Neural progenitor cell (in vitro differentiated cells): ENCODE measurements around the gene CNOT3. TPM values are rescaled to one million over a fixed set of nuclear protein-coding genes. Genes with fewer than 3 reads are reported as not detected.

Experiments
- DNase-seq: peaks from one replicate; pipeline ENCODE4 v3.0.0-alpha.2; 2016; ENCODE audit warnings: low spot score
- H2AFZ ChIP-seq: fragments of 200-600 bp; sonication (generic); replicated peaks from 2 replicates; pipeline ENCODE4 v1.6.1; 2016; ENCODE audit warnings: antibody characterized with exemption
- H3F3A ChIP-seq: fragments of 200-600 bp; sonication (generic); 2 replicates; pipeline ENCODE4 v1.6.1; 2016; ENCODE audit warnings: antibody characterized with exemption, low read depth
- H3K27ac ChIP-seq: fragments of 200-600 bp; sonication (generic); 2 replicates; pipeline ENCODE4 v1.5.1; 2016; ENCODE audit warnings: mild to moderate bottlenecking
- H3K27me3 ChIP-seq: fragments of 200-600 bp; sonication (generic); 2 replicates; pipeline ENCODE4 v1.6.1; 2016; ENCODE audit warnings: mild to moderate bottlenecking, moderate library complexity
- H3K36me3 ChIP-seq: fragments of 200-600 bp; sonication (generic); 2 replicates; pipeline ENCODE4 v1.5.1; 2016
- H3K4me1 ChIP-seq: fragments of 200-600 bp; sonication (generic); 2 replicates; pipeline ENCODE4 v1.6.1; 2016; ENCODE audit warnings: mixed run types
- H3K4me2 ChIP-seq: fragments of 200-600 bp; sonication (generic); 2 replicates; pipeline ENCODE4 v1.6.1; 2016
- H3K4me3 ChIP-seq: fragments of 200-600 bp; sonication (generic); 2 replicates; pipeline ENCODE4 v1.5.1; 2016
- H3K79me2 ChIP-seq: fragments of 200-600 bp; sonication (generic); 2 replicates; pipeline ENCODE4 v1.6.1; 2016; ENCODE audit warnings: low read depth
- H3K9ac ChIP-seq: fragments of 200-600 bp; sonication (generic); 2 replicates; pipeline ENCODE4 v1.6.1; 2016
- H3K9me3 ChIP-seq: fragments of 200-600 bp; sonication (generic); 2 replicates; pipeline ENCODE4 v1.5.1; 2016; ENCODE audit warnings: low read depth
- H4K20me1 ChIP-seq: fragments of 200-600 bp; sonication (generic); 2 replicates; pipeline ENCODE4 v1.6.1; 2016; ENCODE audit warnings: low read depth
- H3K27ac Mint-ChIP-seq: 3 replicates; pipeline ENCODE4 v1.8.0; 2021; ENCODE audit warnings: mixed read lengths
- H3K27me3 Mint-ChIP-seq: 2 replicates; pipeline ENCODE4 v1.8.0; 2022; ENCODE audit warnings: low read depth, mild to moderate bottlenecking, inconsistent platforms, moderate library complexity, mixed read lengths; ENCODE audit not compliant: insufficient read depth
- H3K36me3 Mint-ChIP-seq: 3 replicates; pipeline ENCODE4 v1.8.0; 2021; ENCODE audit warnings: mixed read lengths
- H3K4me1 Mint-ChIP-seq: 3 replicates; pipeline ENCODE4 v1.8.0; 2021; ENCODE audit warnings: mixed read lengths
- H3K4me3 Mint-ChIP-seq: 3 replicates; pipeline ENCODE4 v1.8.0; 2021; ENCODE audit warnings: mild to moderate bottlenecking, moderate library complexity, mixed read lengths
- H3K9me3 Mint-ChIP-seq: 3 replicates; pipeline ENCODE4 v1.8.0; 2020; ENCODE audit warnings: mixed read lengths
- CTCF ChIP-seq: fragments of 200-600 bp; sonication (generic); IDR thresholded peaks from 2 replicates; pipeline ENCODE4 v1.5.1; 2017; ENCODE audit warnings: antibody characterized with exemption, mild to moderate bottlenecking
- EZH2 ChIP-seq: fragments of 200-600 bp; sonication (generic); IDR thresholded peaks from 2 replicates; pipeline ENCODE4 v1.6.1; 2017; ENCODE audit warnings: antibody characterized with exemption, mild to moderate bottlenecking, moderate library complexity
- EZH2phosphoT487 ChIP-seq: fragments of 200-600 bp; sonication (generic); IDR thresholded peaks from 2 replicates; pipeline ENCODE4 v1.6.1; 2017; ENCODE audit warnings: antibody characterized with exemption
- total RNA-seq: library from RNA; depleted of rRNA; stranded (reverse); fragments of >200 nt; gene quantifications from 2 replicates; pipeline ENCODE4 v1.2.3, GENCODE V29; 2015; ENCODE audit warnings: low replicate concordance

CNOT3 gene
- total RNA-seq, 1 donor from 2014 or later = 29.4 TPM

GRCh38 chr19:54141356-54141755 lies 3.8 kb downstream of the CNOT3 start:
- Histone ChIP-seq H3K36me3 (no peaks in the 10 kb centered on the region), H3K9ac (no peak overlapping the region), H3K9me3 (no peaks in the 10 kb centered on the region), H3K4me2 (no peak overlapping the region), H3K27me3 (no peaks in the 10 kb centered on the region), H3K4me3 (no peak overlapping the region), H3K27ac (no peak overlapping the region), H4K20me1 (peaks cover 63% of the 10 kb centered on the region), H2AFZ (no peak overlapping the region), H3K4me1 (peaks cover 8% of the 10 kb centered on the region), H3F3A (peaks cover 5% of the 10 kb centered on the region), H3K79me2 (peaks cover 55% of the 10 kb centered on the region)
- DNase-seq = no peak
- Mint-ChIP-seq H3K36me3 (peaks cover 35% of the 10 kb centered on the region), H3K27me3 (peaks cover 13% of the 10 kb centered on the region), H3K27ac (no peak overlapping the region), H3K9me3 (no peaks in the 10 kb centered on the region), H3K4me1 (peaks cover 23% of the 10 kb centered on the region), H3K4me3 (no peak overlapping the region)
- no peak for TF ChIP-seq CTCF
- TF ChIP-seq EZH2phosphoT487 = no peak
- no peak for TF ChIP-seq EZH2

- H3K4me3 Mint-ChIP-seq = no peak overlapping the region
- no peaks in the 10 kb centered on the region for H3K36me3 ChIP-seq
- H3K9me3 ChIP-seq = no peaks in the 10 kb centered on the region
- H3K27ac Mint-ChIP-seq = no peak overlapping the region
- H3K4me2 ChIP-seq = no peak overlapping the region
- TF ChIP-seq EZH2phosphoT487 = no peak
- no peak for TF ChIP-seq CTCF
- TF ChIP-seq EZH2 = no peak
- H3K36me3 Mint-ChIP-seq = peaks cover 43% of the 10 kb centered on the region
- H3K4me3 ChIP-seq = no peak overlapping the region
- H3K27me3 Mint-ChIP-seq = peaks cover 10% of the 10 kb centered on the region
- peaks cover 55% of the 10 kb centered on the region for H3K79me2 ChIP-seq
- peaks cover 8% of the 10 kb centered on the region for H3K4me1 ChIP-seq
- DNase-seq = no peak
- no peaks in the 10 kb centered on the region for H3K27me3 ChIP-seq
- H3F3A ChIP-seq = no peaks in the 10 kb centered on the region
- H4K20me1 ChIP-seq = peaks cover 67% of the 10 kb centered on the region
- H3K9me3 Mint-ChIP-seq = no peaks in the 10 kb centered on the region
- peaks cover 20% of the 10 kb centered on the region for H3K4me1 Mint-ChIP-seq
- H2AFZ ChIP-seq = no peak overlapping the region
- H3K27ac ChIP-seq = no peak overlapping the region
- H3K9ac ChIP-seq = no peak overlapping the region
These were observed 4.7 kb downstream of the CNOT3 start for GRCh38 chr19:54142166-54142780.

GRCh38 chr19:54145541-54146158 lies 8.1 kb downstream of the CNOT3 start:
- peaks cover 53% of the 10 kb centered on the region for H3K36me3 Mint-ChIP-seq
- DNase-seq = no peak
- no peak overlapping the region for H3K4me3 Mint-ChIP-seq
- H3K9ac ChIP-seq = no peak overlapping the region
- H3K36me3 ChIP-seq = no peaks in the 10 kb centered on the region
- no peak for TF ChIP-seq EZH2phosphoT487
- no peak for TF ChIP-seq CTCF
- no peak for TF ChIP-seq EZH2
- no peaks in the 10 kb centered on the region for H3K9me3 ChIP-seq
- H3K79me2 ChIP-seq = peaks cover 25% of the 10 kb centered on the region
- no peak overlapping the region for H2AFZ ChIP-seq
- no peaks in the 10 kb centered on the region for H3K4me1 ChIP-seq
- H4K20me1 ChIP-seq = peaks cover 51% of the 10 kb centered on the region
- no peak overlapping the region for H3K4me3 ChIP-seq
- H3F3A ChIP-seq = no peaks in the 10 kb centered on the region
- no peak overlapping the region for H3K27ac Mint-ChIP-seq
- H3K27ac ChIP-seq = no peak overlapping the region
- no peaks in the 10 kb centered on the region for H3K9me3 Mint-ChIP-seq
- H3K4me2 ChIP-seq = no peak overlapping the region
- H3K27me3 ChIP-seq = no peaks in the 10 kb centered on the region
- H3K27me3 Mint-ChIP-seq = peaks cover 7% of the 10 kb centered on the region
- H3K4me1 Mint-ChIP-seq = peaks cover 4% of the 10 kb centered on the region
